Right lobe of liver (tissue), 4 donors: ENCODE results near the gene TAPBPL.

Source experiments
- POLR2A ChIP-seq: fragments of 450-650 bp; IDR thresholded peaks from one replicate; pipeline ENCODE4 v1.6.1; 2017; ENCODE audit warnings: antibody characterized with exemption, mild to moderate bottlenecking
- TF ChIP-seq, protein P1 (sequence below), 4 donors: fragments of 200-600 bp in 3 of 4; fragments of 450-650 bp in 1 of 4; IDR thresholded peaks; one replicate each; pipeline versions ENCODE4 v1.5.1 to v1.8.0; 2016 to 2022; ENCODE audit warnings: antibody characterized with exemption in 4 of 4, mild to moderate bottlenecking in 2 of 4
- donor health status: DM: no; HTN: no; CAD: no.
- donor health status: DM: no; HTN: no; CAD: no.
- donor health status: DM: no; HTN: yes; CAD: no.

DNA sequence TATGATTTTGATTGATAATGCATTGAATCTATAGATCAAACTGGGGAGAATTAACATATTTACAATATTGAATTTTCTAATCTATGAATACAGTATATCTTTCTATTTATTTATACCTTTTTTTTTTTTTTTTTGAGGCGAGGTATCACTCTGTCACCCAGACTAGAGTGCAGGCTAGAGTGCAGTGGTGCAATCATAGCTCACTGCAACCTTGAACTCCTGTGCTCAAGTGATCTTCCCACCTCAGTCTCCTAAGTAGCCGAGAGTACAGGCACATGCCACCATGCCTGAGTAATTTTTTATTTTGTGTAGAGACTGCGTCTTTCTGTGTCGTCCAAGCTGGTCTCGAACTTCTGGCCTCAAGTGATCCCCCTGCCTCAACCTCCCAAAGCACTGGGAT is 47.5 kb upstream of the TAPBPL start:
- TF ChIP-seq, protein P1, sequence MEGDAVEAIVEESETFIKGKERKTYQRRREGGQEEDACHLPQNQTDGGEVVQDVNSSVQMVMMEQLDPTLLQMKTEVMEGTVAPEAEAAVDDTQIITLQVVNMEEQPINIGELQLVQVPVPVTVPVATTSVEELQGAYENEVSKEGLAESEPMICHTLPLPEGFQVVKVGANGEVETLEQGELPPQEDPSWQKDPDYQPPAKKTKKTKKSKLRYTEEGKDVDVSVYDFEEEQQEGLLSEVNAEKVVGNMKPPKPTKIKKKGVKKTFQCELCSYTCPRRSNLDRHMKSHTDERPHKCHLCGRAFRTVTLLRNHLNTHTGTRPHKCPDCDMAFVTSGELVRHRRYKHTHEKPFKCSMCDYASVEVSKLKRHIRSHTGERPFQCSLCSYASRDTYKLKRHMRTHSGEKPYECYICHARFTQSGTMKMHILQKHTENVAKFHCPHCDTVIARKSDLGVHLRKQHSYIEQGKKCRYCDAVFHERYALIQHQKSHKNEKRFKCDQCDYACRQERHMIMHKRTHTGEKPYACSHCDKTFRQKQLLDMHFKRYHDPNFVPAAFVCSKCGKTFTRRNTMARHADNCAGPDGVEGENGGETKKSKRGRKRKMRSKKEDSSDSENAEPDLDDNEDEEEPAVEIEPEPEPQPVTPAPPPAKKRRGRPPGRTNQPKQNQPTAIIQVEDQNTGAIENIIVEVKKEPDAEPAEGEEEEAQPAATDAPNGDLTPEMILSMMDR (IDR thresholded peaks at IDR 0.05) = no peak
- no peak for TF ChIP-seq POLR2A
